Karpas-422 (cell line): ENCODE results near the gene CYP24A1. TPM values are rescaled to one million over a fixed set of nuclear protein-coding genes. Genes with fewer than 3 reads are reported as not detected.

Experiments used
- DNase-seq: peaks from one replicate; pipeline ENCODE4 v3.0.0-alpha.2; 2015
- H2AFZ ChIP-seq: fragments of 200-600 bp; sonication (generic); 2 replicates; pipeline ENCODE4 v1.6.1; 2014; ENCODE audit warnings: antibody characterized with exemption, low read length, mixed read lengths
- H3K27ac ChIP-seq: fragments of 200-600 bp; sonication (generic); 2 replicates; pipeline ENCODE4 v1.5.1; 2014; ENCODE audit warnings: mild to moderate bottlenecking, low read length, moderate library complexity
- H3K27me3 ChIP-seq: fragments of 200-600 bp; sonication (generic); 2 replicates; pipeline ENCODE4 v1.6.1; 2014; ENCODE audit warnings: low read length, mixed read lengths
- H3K36me3 ChIP-seq: fragments of 200-600 bp; sonication (generic); 2 replicates; pipeline ENCODE4 v1.6.1; 2014; ENCODE audit warnings: low read length, mixed read lengths; ENCODE audit not compliant: insufficient read depth
- H3K4me1 ChIP-seq: fragments of 200-600 bp; sonication (generic); 2 replicates; pipeline ENCODE4 v1.6.1; 2014; ENCODE audit warnings: mild to moderate bottlenecking, low read length, mixed read lengths
- H3K4me2 ChIP-seq: fragments of 200-600 bp; sonication (generic); 2 replicates; pipeline ENCODE4 v1.6.1; 2014; ENCODE audit warnings: low read length, low read depth, mild to moderate bottlenecking; ENCODE audit not compliant: poor library complexity, severe bottlenecking
- H3K4me3 ChIP-seq: fragments of 200-600 bp; sonication (generic); 2 replicates; pipeline ENCODE4 v1.5.1; 2014; ENCODE audit warnings: mild to moderate bottlenecking, antibody characterized with exemption, low read length, mixed read lengths
- H3K79me2 ChIP-seq: fragments of 200-600 bp; sonication (generic); 2 replicates; pipeline ENCODE4 v1.6.1; 2014; ENCODE audit warnings: mild to moderate bottlenecking, low read length, mixed read lengths
- H3K9ac ChIP-seq: fragments of 200-600 bp; sonication (generic); 2 replicates; pipeline ENCODE4 v1.6.0; 2014; ENCODE audit warnings: low read length
- H3K9me2 ChIP-seq: fragments of 200-600 bp; sonication (generic), shearing (Covaris generic); replicated peaks from 2 replicates; pipeline ENCODE4 v1.6.0; 2014; ENCODE audit warnings: mild to moderate bottlenecking, low read length, moderate library complexity; ENCODE audit not compliant: insufficient read depth
- H3K9me3 ChIP-seq: fragments of 300-700, 200-600 bp; sonication (generic); 2 replicates; pipeline ENCODE4 v1.6.1; 2014; ENCODE audit warnings: low read length, mixed read lengths
- H4K20me1 ChIP-seq: fragments of 200-600 bp; sonication (generic); 2 replicates; pipeline ENCODE4 v1.6.1; 2014; ENCODE audit warnings: mild to moderate bottlenecking, antibody characterized with exemption, low read length, low read depth; ENCODE audit not compliant: insufficient read depth
- total RNA-seq: library from RNA; depleted of rRNA; stranded (reverse); fragments of >200 nt; shearing (Covaris generic); gene quantifications from 2 replicates; pipeline ENCODE4 v1.2.3, GENCODE V29; 2014; ENCODE audit warnings: low replicate concordance; rRNA removed

The CYP24A1 gene
- total RNA-seq: not detected in 2 replicates

GRCh38 chr20:54173653-54174456 is at the start of gene CYP24A1:
TSS of gene CYP24A1 (minus strand) at chr20:54173986. CDS start at chr20:54173579, 407 bp downstream.
- no peak within 1 kb of the TSS for H3K9ac ChIP-seq
- DNase-seq: no peak

GRCh38 chr20:54223285-54223684 is 49.5 kb upstream of the CYP24A1 start:
- no peak overlapping the region for H3K27ac ChIP-seq
- no peaks in the 10 kb centered on the region for H3K4me1 ChIP-seq
- H4K20me1 ChIP-seq: no peaks in the 10 kb centered on the region
- no peaks in the 10 kb centered on the region for H3K36me3 ChIP-seq
- H2AFZ ChIP-seq: no peak overlapping the region
- H3K79me2 ChIP-seq: no peaks in the 10 kb centered on the region
- H3K9me2 ChIP-seq: no peaks in the 10 kb centered on the region
- H3K27me3 ChIP-seq: no peaks in the 10 kb centered on the region
- no peak overlapping the region for H3K9ac ChIP-seq
- H3K9me3 ChIP-seq: no peaks in the 10 kb centered on the region
- no peak overlapping the region for H3K4me2 ChIP-seq
- H3K4me3 ChIP-seq: no peak overlapping the region
- DNase-seq: no peak

More at GRCh38 chr20:54173653-54174456, at the start of gene CYP24A1:
- H3K4me2 ChIP-seq: no peak within 1 kb of the TSS
- no peaks in the 10 kb centered on the region for H3K9me2 ChIP-seq
- no peak within 1 kb of the TSS for H3K4me3 ChIP-seq
- H3K9me3 ChIP-seq: no peaks in the 10 kb centered on the region
- no peaks in the 10 kb centered on the region for H3K27me3 ChIP-seq
- H3K79me2 ChIP-seq: no peaks in the 10 kb centered on the region
- H3K4me1 ChIP-seq: no peaks in the 10 kb centered on the region
- no peaks in the 10 kb centered on the region for H3K36me3 ChIP-seq
- no peak within 1 kb of the TSS for H2AFZ ChIP-seq
- H4K20me1 ChIP-seq: no peaks in the 10 kb centered on the region
- no peak within 1 kb of the TSS for H3K27ac ChIP-seq

GRCh38 chr20:54221996-54222890 is 48.5 kb upstream of the CYP24A1 start:
- no peaks in the 10 kb centered on the region for H3K9me3 ChIP-seq
- DNase-seq: no peak
- H3K27me3 ChIP-seq: no peaks in the 10 kb centered on the region
- H3K27ac ChIP-seq: no peak overlapping the region
- no peaks in the 10 kb centered on the region for H3K4me1 ChIP-seq
- H2AFZ ChIP-seq: no peak overlapping the region
- no peaks in the 10 kb centered on the region for H3K9me2 ChIP-seq
- no peaks in the 10 kb centered on the region for H4K20me1 ChIP-seq
- no peaks in the 10 kb centered on the region; the same call in 1 of the 2 replicates for H3K36me3 ChIP-seq
- no peaks in the 10 kb centered on the region for H3K79me2 ChIP-seq
- no peak overlapping the region for H3K4me2 ChIP-seq
- no peak overlapping the region for H3K4me3 ChIP-seq
- no peak overlapping the region for H3K9ac ChIP-seq

- no peaks in the 10 kb centered on the region for H3K9me3 ChIP-seq
- no peak for DNase-seq
Observed at GRCh38 chr20:54221353-54221752, 47.6 kb upstream of the CYP24A1 start.

GRCh38 chr20:54220722-54221121 is 46.9 kb upstream of the CYP24A1 start:
- no peaks in the 10 kb centered on the region for H3K9me2 ChIP-seq
- H3K27me3 ChIP-seq: no peaks in the 10 kb centered on the region
- H3K79me2 ChIP-seq: peaks cover 1% of the 10 kb centered on the region; the same call in 1 of the 2 replicates
- H4K20me1 ChIP-seq: no peaks in the 10 kb centered on the region
- no peak overlapping the region for H3K9ac ChIP-seq
- no peak overlapping the region for H3K4me3 ChIP-seq
- H2AFZ ChIP-seq: no peak overlapping the region
- peaks cover 5% of the 10 kb centered on the region; the same call in 1 of the 2 replicates for H3K36me3 ChIP-seq
- H3K27ac ChIP-seq: no peak overlapping the region
- H3K4me2 ChIP-seq: no peak overlapping the region
- H3K4me1 ChIP-seq: no peaks in the 10 kb centered on the region
- DNase-seq: no peak
- no peaks in the 10 kb centered on the region for H3K9me3 ChIP-seq

More at GRCh38 chr20:54221353-54221752, 47.6 kb upstream of the CYP24A1 start:
- no peaks in the 10 kb centered on the region for H3K79me2 ChIP-seq
- H3K27ac ChIP-seq: no peak overlapping the region
- no peaks in the 10 kb centered on the region; the same call in 1 of the 2 replicates for H3K36me3 ChIP-seq
- H2AFZ ChIP-seq: no peak overlapping the region
- H3K9me2 ChIP-seq: no peaks in the 10 kb centered on the region
- H3K4me1 ChIP-seq: no peaks in the 10 kb centered on the region
- no peak overlapping the region for H3K9ac ChIP-seq
- H3K4me2 ChIP-seq: no peak overlapping the region
- no peaks in the 10 kb centered on the region for H4K20me1 ChIP-seq
- no peaks in the 10 kb centered on the region for H3K27me3 ChIP-seq
- no peak overlapping the region for H3K4me3 ChIP-seq

GRCh38 chr20:54219751-54220426 is 46.1 kb upstream of the CYP24A1 start:
- no peak overlapping the region for H3K9ac ChIP-seq
- DNase-seq: peak; percentile 59
- H3K4me1 ChIP-seq: no peaks in the 10 kb centered on the region
- no peaks in the 10 kb centered on the region for H3K9me2 ChIP-seq
- H3K27me3 ChIP-seq: no peaks in the 10 kb centered on the region
- no peak overlapping the region for H3K27ac ChIP-seq
- H3K4me3 ChIP-seq: no peak overlapping the region
- no peak overlapping the region for H2AFZ ChIP-seq
- peaks cover 8% of the 10 kb centered on the region for H3K79me2 ChIP-seq
- H4K20me1 ChIP-seq: no peaks in the 10 kb centered on the region
- peaks cover 13% of the 10 kb centered on the region; the same call in 1 of the 2 replicates for H3K36me3 ChIP-seq
- no peaks in the 10 kb centered on the region for H3K9me3 ChIP-seq
- no peak overlapping the region for H3K4me2 ChIP-seq

GRCh38 chr20:54218470-54218869 is 44.7 kb upstream of the CYP24A1 start:
- no peaks in the 10 kb centered on the region for H3K4me1 ChIP-seq
- H3K9me2 ChIP-seq: no peaks in the 10 kb centered on the region
- DNase-seq: no peak
- H3K36me3 ChIP-seq: peaks cover 16% of the 10 kb centered on the region; the same call in 1 of the 2 replicates
- H3K4me2 ChIP-seq: no peak overlapping the region
- H3K27me3 ChIP-seq: no peaks in the 10 kb centered on the region
- no peak overlapping the region for H2AFZ ChIP-seq
- no peak overlapping the region for H3K4me3 ChIP-seq
- peaks cover 19% of the 10 kb centered on the region for H3K79me2 ChIP-seq
- H3K9ac ChIP-seq: no peak overlapping the region
- no peaks in the 10 kb centered on the region for H4K20me1 ChIP-seq
- H3K27ac ChIP-seq: no peak overlapping the region
- no peaks in the 10 kb centered on the region for H3K9me3 ChIP-seq
